ENCODE data around the gene PSMA1. TPM values are rescaled to one million over a fixed set of nuclear protein-coding genes. Genes with fewer than 3 reads are reported as not detected.

Gene PSMA1
- total RNA-seq, 2 experiments from 2014 or later = 171 to 173 TPM

Small RNA genes lying within 50 kb of the gene (small RNA-seq; reads per million reads assigned to genes)
- gene RNU7-49P = not detected

Other genes with a start within 250 kb of the PSMA1 start
- gene RRAS2, start 161.2 kb downstream of the PSMA1 start, total RNA-seq (2014; rRNA removed; shearing (Covaris generic)) = 0.60 TPM in 1 of 2 replicates, not detected in the other
- gene RRAS2, start 161.2 kb downstream of the PSMA1 start, total RNA-seq (2022) = not detected in 2 replicates
- gene COPB1, start 20.6 kb downstream of the PSMA1 start, total RNA-seq (2014; rRNA removed; shearing (Covaris generic)) = 61.1 and 81.7 TPM in 2 replicates
- 93.4 and 98.1 TPM in 2 replicates for gene COPB1, start 20.6 kb downstream of the PSMA1 start, total RNA-seq (2022)
- not detected in 2 replicates for gene PDE3B, start 123.4 kb upstream of the PSMA1 start, total RNA-seq (2014; rRNA removed; shearing (Covaris generic))
- gene PDE3B, start 123.4 kb upstream of the PSMA1 start, total RNA-seq (2022) = not detected in 2 replicates

Data from OCI-LY7 (cell line).